Stimulated activated CD8-positive, alpha-beta memory T cell treated with anti-CD3 and anti-CD28 coated beads, Interleukin-12 subunit alpha, Interleukin-12 subunit beta, amount 100 ng/mL, for 24 hours (primary cell): ENCODE measurements around the gene FREM2.

Experiments used
- DNase-seq: peaks from one replicate; pipeline ENCODE4 v3.0.0-alpha.2; 2020; ENCODE audit errors: extremely low read depth

Gene FREM2

GRCh38 chr13:38826182-38826813 lies 139.4 kb downstream of the FREM2 start:
- DNase-seq = no peak

- no peak for DNase-seq
Observed at GRCh38 chr13:38830442-38831045, 143.7 kb downstream of the FREM2 start.

- DNase-seq = no peak
Observed at GRCh38 chr13:38844581-38844980, 157.7 kb downstream of the FREM2 start.

GRCh38 chr13:38848360-38848759 lies 161.5 kb downstream of the FREM2 start:
- DNase-seq = no peak

- no peak for DNase-seq
Observed at GRCh38 chr13:38849315-38849714, 162.4 kb downstream of the FREM2 start.

- DNase-seq = no peak
Observed at GRCh38 chr13:38850868-38851626, 164.2 kb downstream of the FREM2 start.

- no peak for DNase-seq
Observed at GRCh38 chr13:38854226-38854625, 167.3 kb downstream of the FREM2 start.

GRCh38 chr13:38856065-38856464 lies 169.2 kb downstream of the FREM2 start:
- no peak for DNase-seq

GRCh38 chr13:38862443-38862842 lies 175.6 kb downstream of the FREM2 start:
- no peak for DNase-seq

GRCh38 chr13:38863536-38863935 lies 176.7 kb downstream of the FREM2 start:
- no peak for DNase-seq

- DNase-seq = no peak
Observed at GRCh38 chr13:38866649-38867048, 179.8 kb downstream of the FREM2 start.

GRCh38 chr13:38868399-38868798 lies 181.5 kb downstream of the FREM2 start:
- no peak for DNase-seq

- no peak for DNase-seq
Observed at GRCh38 chr13:38868870-38869269, 182.0 kb downstream of the FREM2 start.

GRCh38 chr13:38871275-38871674 lies 184.4 kb downstream of the FREM2 start:
- no peak for DNase-seq

- no peak for DNase-seq
Observed at GRCh38 chr13:38872693-38873092, 185.8 kb downstream of the FREM2 start.

- no peak for DNase-seq
Observed at GRCh38 chr13:38875186-38875875, 188.5 kb downstream of the FREM2 start.

GRCh38 chr13:38879278-38879677 lies 192.4 kb downstream of the FREM2 start:
- no peak for DNase-seq

GRCh38 chr13:38879786-38880185 lies 192.9 kb downstream of the FREM2 start:
- no peak for DNase-seq

- no peak for DNase-seq
Observed at GRCh38 chr13:38880397-38880796, 193.5 kb downstream of the FREM2 start.

GRCh38 chr13:38883783-38884182 lies 196.9 kb downstream of the FREM2 start:
- no peak for DNase-seq

GRCh38 chr13:38888309-38888708 lies 201.4 kb downstream of the FREM2 start:
- DNase-seq = no peak

GRCh38 chr13:38895075-38895474 lies 208.2 kb downstream of the FREM2 start:
- no peak for DNase-seq

GRCh38 chr13:38897521-38897920 lies 210.6 kb downstream of the FREM2 start:
- no peak for DNase-seq
